Bronchial epithelial cell (primary cell): ENCODE results near the gene TMEM40. TPM values are rescaled to one million over a fixed set of nuclear protein-coding genes. Genes with fewer than 3 reads are reported as not detected.

Experiments
- DNase-seq: peaks from one replicate; pipeline ENCODE4 v3.0.0-alpha.2; 2010; ENCODE audit warnings: low read depth
- FAIRE-seq: peaks from 2 replicates; lab custom pipeline; 2011; peaks lifted over from hg19 to GRCh38; lab: Jason Lieb, UNC
- H3K27me3 ChIP-seq: 2 replicates; pipeline ENCODE4 v1.5.1; 2011; ENCODE audit warnings: low read length; ENCODE audit not compliant: control insufficient read depth, insufficient read depth
- H3K36me3 ChIP-seq: 2 replicates; pipeline ENCODE4 v1.5.1; 2011; ENCODE audit warnings: low read length; ENCODE audit not compliant: control insufficient read depth, insufficient read depth
- H3K4me3 ChIP-seq: 2 replicates; pipeline ENCODE4 v1.5.1; 2011; ENCODE audit warnings: mild to moderate bottlenecking, low read depth, low read length, control low read depth
- total RNA-seq: library from RNA; depleted of rRNA; stranded (reverse); fragments of >200 nt; gene quantifications from 2 replicates; pipeline ENCODE4 v1.2.1, GENCODE V29; 2014
- TF ChIP-seq, protein P1 (sequence below): IDR thresholded peaks from 2 replicates; pipeline ENCODE4 v1.5.1; 2011; ENCODE audit warnings: mild to moderate bottlenecking, moderate library complexity, low read length, control low read depth, inconsistent platforms; ENCODE audit not compliant: insufficient read depth, severe bottlenecking

Gene TMEM40
- total RNA-seq, 1 donor from 2014 or later: 19.0 TPM

DNA sequence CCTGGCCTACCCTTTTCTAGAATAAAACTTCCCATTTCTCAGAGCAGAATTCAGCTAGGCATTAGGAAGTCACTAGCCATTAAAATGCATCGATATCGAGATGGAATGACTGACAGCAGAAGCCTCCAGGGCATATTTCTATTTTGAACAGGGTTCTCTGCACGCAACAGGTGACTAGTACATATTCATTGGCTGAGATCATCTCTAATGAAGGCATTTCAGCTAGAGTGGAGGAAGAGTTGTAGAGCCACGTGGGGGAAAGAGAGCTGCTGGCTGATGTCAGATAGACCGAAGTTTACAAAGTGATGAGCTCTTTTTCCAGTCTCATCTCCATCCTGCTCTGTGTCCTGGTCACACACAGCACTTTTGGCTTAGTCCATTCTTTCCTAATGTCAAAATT lies 7.5 kb downstream of the TMEM40 start:
- Histone ChIP-seq H3K4me3 (no peak overlapping the region), H3K27me3 (no peaks in the 10 kb centered on the region), H3K36me3 (peaks cover 22% of the 10 kb centered on the region)
- TF ChIP-seq, protein P1, sequence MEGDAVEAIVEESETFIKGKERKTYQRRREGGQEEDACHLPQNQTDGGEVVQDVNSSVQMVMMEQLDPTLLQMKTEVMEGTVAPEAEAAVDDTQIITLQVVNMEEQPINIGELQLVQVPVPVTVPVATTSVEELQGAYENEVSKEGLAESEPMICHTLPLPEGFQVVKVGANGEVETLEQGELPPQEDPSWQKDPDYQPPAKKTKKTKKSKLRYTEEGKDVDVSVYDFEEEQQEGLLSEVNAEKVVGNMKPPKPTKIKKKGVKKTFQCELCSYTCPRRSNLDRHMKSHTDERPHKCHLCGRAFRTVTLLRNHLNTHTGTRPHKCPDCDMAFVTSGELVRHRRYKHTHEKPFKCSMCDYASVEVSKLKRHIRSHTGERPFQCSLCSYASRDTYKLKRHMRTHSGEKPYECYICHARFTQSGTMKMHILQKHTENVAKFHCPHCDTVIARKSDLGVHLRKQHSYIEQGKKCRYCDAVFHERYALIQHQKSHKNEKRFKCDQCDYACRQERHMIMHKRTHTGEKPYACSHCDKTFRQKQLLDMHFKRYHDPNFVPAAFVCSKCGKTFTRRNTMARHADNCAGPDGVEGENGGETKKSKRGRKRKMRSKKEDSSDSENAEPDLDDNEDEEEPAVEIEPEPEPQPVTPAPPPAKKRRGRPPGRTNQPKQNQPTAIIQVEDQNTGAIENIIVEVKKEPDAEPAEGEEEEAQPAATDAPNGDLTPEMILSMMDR: no peak
- DNase-seq: peak; percentile 35
- FAIRE-seq: no peak

DNA sequence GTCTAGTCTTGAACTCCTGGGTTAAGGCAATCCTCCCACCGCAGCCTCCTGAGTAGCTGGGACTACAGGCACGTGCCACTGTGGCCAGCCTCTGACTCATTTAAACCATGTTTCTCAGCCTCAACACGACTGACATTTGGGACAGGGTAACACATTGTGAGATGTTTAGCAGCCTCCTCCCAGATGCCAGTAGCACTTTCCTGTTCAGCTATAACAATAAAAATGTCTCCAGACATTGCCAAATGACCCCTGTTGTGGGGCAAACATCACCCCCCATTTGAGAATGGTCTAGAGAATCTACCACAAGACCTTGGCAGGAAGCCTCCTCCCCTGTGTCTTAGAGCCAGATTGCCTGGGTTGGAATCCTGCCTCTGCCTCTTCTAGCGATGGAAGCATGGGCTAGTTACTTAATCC lies 8.4 kb downstream of the TMEM40 start:
- FAIRE-seq (no peak), DNase-seq (peak; percentile 50)
- peaks cover 26% of the 10 kb centered on the region for H3K36me3 ChIP-seq

DNA sequence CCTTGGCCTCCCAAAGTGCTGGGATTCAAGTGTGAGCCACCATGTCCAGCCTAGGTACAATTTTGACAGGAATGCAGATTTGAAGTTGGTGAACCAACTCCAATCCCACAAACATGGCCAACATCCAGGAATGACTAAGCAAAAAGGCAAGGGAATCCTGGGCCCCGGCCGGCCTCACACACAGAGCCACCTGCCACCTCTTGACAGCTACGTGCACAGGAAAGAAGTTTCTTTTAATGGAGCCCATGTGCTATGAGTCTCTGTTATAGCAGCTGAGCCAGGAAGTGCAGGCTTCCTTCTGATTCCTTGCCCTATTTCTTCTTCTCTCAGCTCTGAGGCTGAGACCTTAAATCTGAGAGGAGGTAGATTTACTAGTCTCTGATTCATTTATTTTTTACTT lies 8.8 kb downstream of the TMEM40 start:
- DNase-seq (peak; percentile 69), FAIRE-seq (no peak)
- TF ChIP-seq, protein P1: no peak
- no peak overlapping the region for H3K4me3 ChIP-seq
- no peaks in the 10 kb centered on the region for H3K27me3 ChIP-seq
- peaks cover 26% of the 10 kb centered on the region for H3K36me3 ChIP-seq

More for the DNA sequence above, 8.4 kb downstream of the TMEM40 start:
- TF ChIP-seq, protein P1: no peak
- Histone ChIP-seq H3K27me3 (no peaks in the 10 kb centered on the region), H3K4me3 (no peak overlapping the region)

DNA sequence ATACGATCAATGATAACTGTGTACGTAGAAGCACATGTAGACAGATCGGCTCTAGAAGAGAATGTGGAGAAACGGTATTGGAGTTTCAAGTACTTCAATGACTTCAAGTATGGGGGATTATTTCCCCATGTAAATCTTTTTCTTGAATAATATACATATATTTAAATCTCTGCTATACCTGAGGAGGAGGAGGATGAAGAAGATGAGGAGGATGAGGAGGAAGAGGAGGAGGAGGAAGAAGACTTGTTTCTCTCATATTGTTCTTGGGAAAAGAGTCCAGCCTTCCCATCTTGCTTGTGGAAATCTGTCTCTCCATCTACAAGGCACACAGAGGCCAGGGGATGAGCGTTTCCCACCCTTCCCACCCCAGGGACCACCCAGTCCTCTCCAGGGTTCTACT lies 10.6 kb downstream of the TMEM40 start:
- Histone ChIP-seq H3K4me3 (no peak overlapping the region), H3K36me3 (peaks cover 30% of the 10 kb centered on the region), H3K27me3 (no peaks in the 10 kb centered on the region)
- TF ChIP-seq, protein P1: no peak
- DNase-seq (no peak), FAIRE-seq (no peak)

DNA sequence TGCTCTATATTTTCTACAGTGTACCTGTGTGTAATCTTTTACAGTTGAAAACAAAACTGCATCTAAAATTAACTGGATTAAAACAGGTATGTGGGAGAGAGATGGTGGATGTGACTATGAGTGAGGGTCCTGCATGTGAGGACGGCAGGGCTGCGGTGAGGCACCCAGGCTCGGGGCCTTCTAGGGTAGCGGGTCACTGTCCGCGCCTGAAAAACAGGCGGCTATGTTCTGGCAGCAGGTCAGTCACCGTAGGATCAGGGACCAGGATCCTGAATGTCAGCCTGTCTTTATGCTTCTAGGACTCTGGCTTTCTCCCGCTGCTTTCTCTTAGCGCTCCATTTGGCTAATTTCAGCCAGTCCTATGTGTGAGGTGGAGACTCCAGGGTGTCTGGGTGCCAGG lies 12.6 kb downstream of the TMEM40 start:
- TF ChIP-seq, protein P1: no peak
- FAIRE-seq: no peak
- no peak for DNase-seq
- Histone ChIP-seq H3K27me3 (no peaks in the 10 kb centered on the region), H3K4me3 (no peak overlapping the region), H3K36me3 (peaks cover 31% of the 10 kb centered on the region)

DNA sequence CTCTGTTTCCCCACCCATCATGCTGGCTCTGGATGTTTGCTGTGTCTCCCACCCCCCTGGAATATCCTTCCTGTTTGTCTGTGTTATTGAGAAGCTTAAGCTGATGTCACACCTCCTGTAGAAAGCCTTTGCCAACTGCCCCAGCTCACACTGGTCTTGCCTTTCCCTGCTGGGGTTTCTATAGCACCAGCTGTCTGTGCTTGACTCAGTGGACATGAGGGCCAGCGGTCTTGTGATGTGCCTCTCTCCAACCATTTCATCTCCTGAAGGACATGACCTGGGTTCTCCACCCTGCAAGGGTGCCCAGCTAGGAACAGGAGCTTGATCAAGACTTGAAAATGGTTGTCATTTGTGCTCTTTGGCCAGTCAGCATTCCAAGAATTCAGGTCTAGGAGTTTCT lies 14.7 kb downstream of the TMEM40 start:
- FAIRE-seq (no peak), DNase-seq (no peak)
- H3K27me3 ChIP-seq: no peaks in the 10 kb centered on the region
- TF ChIP-seq, protein P1: no peak
- peaks cover 32% of the 10 kb centered on the region for H3K36me3 ChIP-seq
- no peak overlapping the region for H3K4me3 ChIP-seq
